Activated naive CD8-positive, alpha-beta T cell treated with anti-CD3 and anti-CD28 coated beads, Interleukin-2, amount 50 U/mL, for 24 hours (primary cell): ENCODE measurements around the gene PRELID1.
A peak's percentile ranks its signal among the peaks of the same experiment; 100 is the strongest.

Experiments used
- ATAC-seq: fragments of 150-1000 bp; cut with Tn5 transposase; one replicate; pipeline ENCODE4 v1.10.0; 2021
- DNase-seq: peaks from one replicate; pipeline ENCODE4 v3.0.0; 2021
- H3K27ac Mint-ChIP-seq: one replicate; pipeline ENCODE4 v1.8.0; 2021; ENCODE audit warnings: mild to moderate bottlenecking, mixed read lengths
- H3K27me3 Mint-ChIP-seq: one replicate; pipeline ENCODE4 v1.8.0; 2021; ENCODE audit warnings: mixed read lengths
- H3K36me3 Mint-ChIP-seq: one replicate; pipeline ENCODE4 v1.8.0; 2021; ENCODE audit warnings: low read depth, mixed read lengths
- H3K4me1 Mint-ChIP-seq: one replicate; pipeline ENCODE4 v1.8.0; 2021; ENCODE audit warnings: mixed read lengths
- H3K4me3 Mint-ChIP-seq: one replicate; pipeline ENCODE4 v1.8.0; 2021; ENCODE audit warnings: mild to moderate bottlenecking, moderate library complexity, mixed read lengths
- H3K9me3 Mint-ChIP-seq: one replicate; pipeline ENCODE4 v1.8.0; 2021; ENCODE audit warnings: mixed read lengths

Gene PRELID1

DNA sequence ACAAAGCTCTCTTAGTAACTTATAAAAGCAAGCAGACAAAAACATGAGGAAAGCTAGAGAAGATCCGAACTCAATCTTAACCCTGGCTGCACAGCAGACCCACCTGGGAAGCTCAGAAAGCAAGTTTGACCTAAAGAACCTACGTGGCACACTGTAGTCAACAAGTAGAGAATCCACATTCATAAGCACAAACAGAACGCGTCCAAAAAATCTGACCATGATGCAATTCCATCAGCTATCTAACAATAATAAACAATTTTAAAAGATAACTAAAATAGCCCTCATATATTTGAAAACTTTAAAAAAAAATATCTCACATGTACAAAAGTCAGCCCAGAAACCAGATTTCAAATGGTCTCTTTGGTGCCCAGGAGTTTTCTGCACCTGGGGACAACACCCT is 43.2 kb downstream of the PRELID1 start:
- no peak overlapping the region for H3K27ac Mint-ChIP-seq
- peaks cover 31% of the 10 kb centered on the region for H3K36me3 Mint-ChIP-seq
- DNase-seq, result no peak
- ATAC-seq, result no peak
- H3K4me1 Mint-ChIP-seq, result peaks cover 46% of the 10 kb centered on the region
- H3K4me3 Mint-ChIP-seq, result no peak overlapping the region
- no peaks in the 10 kb centered on the region for H3K9me3 Mint-ChIP-seq
- no peaks in the 10 kb centered on the region for H3K27me3 Mint-ChIP-seq

DNA sequence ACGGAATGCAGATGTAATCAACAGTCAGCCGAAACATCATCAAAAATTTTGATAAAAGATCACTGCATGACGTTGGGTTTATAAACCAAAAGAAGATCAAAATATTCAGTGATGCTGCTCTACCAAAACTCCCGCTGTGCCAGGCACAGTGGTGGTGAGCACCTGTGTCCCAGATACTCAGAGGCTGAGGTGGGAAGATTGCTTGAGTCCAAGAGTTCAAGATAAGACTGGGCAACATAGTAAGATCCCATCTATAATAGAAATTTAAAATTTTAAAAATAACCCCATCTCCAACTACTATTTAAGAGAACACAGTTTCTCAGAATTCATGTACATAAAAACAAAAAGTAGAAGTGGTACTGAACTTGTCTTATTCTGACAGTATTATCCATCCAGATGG is 44.1 kb downstream of the PRELID1 start:
- peaks cover 50% of the 10 kb centered on the region for H3K4me1 Mint-ChIP-seq
- peaks cover 30% of the 10 kb centered on the region for H3K36me3 Mint-ChIP-seq
- no peaks in the 10 kb centered on the region for H3K9me3 Mint-ChIP-seq
- H3K27me3 Mint-ChIP-seq, result no peaks in the 10 kb centered on the region
- ATAC-seq (no peak), DNase-seq (no peak)
- peak overlapping the region; percentile 49 for H3K27ac Mint-ChIP-seq
- H3K4me3 Mint-ChIP-seq, result no peak overlapping the region

DNA sequence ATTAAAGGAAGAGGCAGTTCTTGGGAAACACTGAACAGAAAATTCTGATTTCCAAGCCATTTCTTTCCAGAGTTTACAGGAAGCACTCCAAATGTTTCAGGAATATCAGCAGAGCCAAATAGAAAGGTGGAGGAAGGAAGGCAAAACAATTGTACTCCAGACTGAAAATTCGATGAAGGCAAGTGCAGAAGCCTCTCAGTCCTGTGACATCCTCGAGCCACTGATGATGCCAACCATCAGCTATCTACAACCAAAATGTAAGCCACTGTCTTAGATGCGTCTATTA is 45.7 kb downstream of the PRELID1 start:
- H3K4me1 Mint-ChIP-seq, result peaks cover 50% of the 10 kb centered on the region
- ATAC-seq (no peak), DNase-seq (no peak)
- H3K9me3 Mint-ChIP-seq, result no peaks in the 10 kb centered on the region
- no peaks in the 10 kb centered on the region for H3K27me3 Mint-ChIP-seq
- peak overlapping the region; percentile 98 for H3K4me3 Mint-ChIP-seq
- H3K27ac Mint-ChIP-seq, result peak overlapping the region; percentile 79
- peaks cover 25% of the 10 kb centered on the region for H3K36me3 Mint-ChIP-seq

DNA sequence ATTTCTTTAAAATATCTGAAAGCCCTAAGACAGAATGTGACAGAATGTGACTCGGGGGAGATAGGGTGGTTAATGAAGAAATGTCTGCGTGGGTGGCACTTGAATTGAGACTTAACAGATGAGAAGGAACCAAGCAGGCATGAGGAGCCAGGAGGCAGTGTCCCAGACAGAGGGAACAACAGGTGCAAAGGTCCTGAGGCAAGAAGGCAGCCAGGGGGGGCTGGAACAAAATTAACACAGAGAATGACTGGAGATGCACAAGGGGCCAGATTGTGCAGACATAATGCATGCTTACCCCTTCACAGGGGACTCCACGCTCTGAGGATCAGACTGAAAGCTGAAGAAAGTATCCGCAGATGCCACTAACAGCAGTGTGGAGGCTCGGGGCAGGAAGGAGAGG is 46.2 kb downstream of the PRELID1 start:
- no peaks in the 10 kb centered on the region for H3K9me3 Mint-ChIP-seq
- H3K27me3 Mint-ChIP-seq, result no peaks in the 10 kb centered on the region
- ATAC-seq (no peak), DNase-seq (no peak)
- peaks cover 24% of the 10 kb centered on the region for H3K36me3 Mint-ChIP-seq
- peak overlapping the region; percentile 98 for H3K4me3 Mint-ChIP-seq
- H3K4me1 Mint-ChIP-seq, result peaks cover 51% of the 10 kb centered on the region
- peak overlapping the region; percentile 79 for H3K27ac Mint-ChIP-seq

DNA sequence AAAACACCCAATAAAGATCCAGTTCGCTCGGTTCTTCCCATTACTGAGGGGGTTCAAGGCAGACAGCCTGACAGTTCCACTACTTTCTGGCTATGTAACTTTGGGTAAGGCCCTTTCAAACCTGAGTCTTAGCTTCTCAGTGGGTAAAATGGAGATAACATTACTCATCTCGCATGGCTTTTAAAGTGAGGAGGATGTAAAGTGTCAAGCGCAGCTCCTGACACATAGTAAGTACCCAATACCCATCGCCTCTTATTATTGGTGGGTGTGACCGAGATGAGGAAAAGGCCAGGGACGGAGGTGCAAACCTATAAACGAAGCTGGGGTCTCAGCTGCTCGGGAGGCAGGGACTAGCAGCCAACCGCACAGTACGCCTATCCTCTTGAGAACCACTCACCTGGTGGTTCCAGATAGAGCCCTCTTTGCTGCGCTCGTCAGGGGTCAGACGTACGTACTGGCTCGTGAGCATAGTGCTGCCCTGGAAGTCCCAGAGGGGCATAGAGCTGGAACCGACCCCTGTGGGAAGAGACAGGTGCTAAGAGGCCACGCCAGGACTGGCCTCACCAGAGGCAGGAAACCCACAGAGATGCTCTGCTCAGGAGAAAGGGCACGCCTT is 47.3 kb downstream of the PRELID1 start:
- Mint-ChIP-seq H3K36me3 (peaks cover 26% of the 10 kb centered on the region), H3K9me3 (peaks cover 6% of the 10 kb centered on the region), H3K27me3 (no peaks in the 10 kb centered on the region), H3K27ac (peak overlapping the region; percentile 99), H3K4me3 (peak overlapping the region; percentile 98), H3K4me1 (peaks cover 58% of the 10 kb centered on the region)
- peak; percentile 11 for ATAC-seq
- DNase-seq, result no peak

- Mint-ChIP-seq H3K4me1 (peaks cover 62% of the 10 kb centered on the region), H3K27ac (peak within 1 kb of the TSS; percentile 99), H3K27me3 (no peaks in the 10 kb centered on the region), H3K9me3 (peaks cover 7% of the 10 kb centered on the region), H3K36me3 (peaks cover 19% of the 10 kb centered on the region), H3K4me3 (peak within 1 kb of the TSS; percentile 98)
- DNase-seq (peak; percentile 88), ATAC-seq (peak; percentile 97)
Measured at GRCh38 chr5:177351392-177352329, 48.1 kb downstream of the PRELID1 start, which contains the start of gene LMAN2. LMAN2 (minus strand) TSS chr5:177351668; CDS start chr5:177351647, 21 bp downstream.

- Mint-ChIP-seq H3K27ac (no peak overlapping the region), H3K4me1 (peaks cover 60% of the 10 kb centered on the region), H3K36me3 (peaks cover 9% of the 10 kb centered on the region), H3K4me3 (no peak overlapping the region), H3K9me3 (peaks cover 7% of the 10 kb centered on the region), H3K27me3 (no peaks in the 10 kb centered on the region)
- DNase-seq (no peak), ATAC-seq (no peak)
Measured at GRCh38 chr5:177353093-177353492, 49.5 kb downstream of the PRELID1 start.

GRCh38 chr5:177354256-177354655 is 50.7 kb downstream of the PRELID1 start:
- Mint-ChIP-seq H3K4me1 (peaks cover 65% of the 10 kb centered on the region), H3K9me3 (peaks cover 7% of the 10 kb centered on the region), H3K27ac (no peak overlapping the region), H3K36me3 (peaks cover 6% of the 10 kb centered on the region), H3K4me3 (no peak overlapping the region), H3K27me3 (no peaks in the 10 kb centered on the region)
- DNase-seq, result no peak
- ATAC-seq, result no peak

DNA sequence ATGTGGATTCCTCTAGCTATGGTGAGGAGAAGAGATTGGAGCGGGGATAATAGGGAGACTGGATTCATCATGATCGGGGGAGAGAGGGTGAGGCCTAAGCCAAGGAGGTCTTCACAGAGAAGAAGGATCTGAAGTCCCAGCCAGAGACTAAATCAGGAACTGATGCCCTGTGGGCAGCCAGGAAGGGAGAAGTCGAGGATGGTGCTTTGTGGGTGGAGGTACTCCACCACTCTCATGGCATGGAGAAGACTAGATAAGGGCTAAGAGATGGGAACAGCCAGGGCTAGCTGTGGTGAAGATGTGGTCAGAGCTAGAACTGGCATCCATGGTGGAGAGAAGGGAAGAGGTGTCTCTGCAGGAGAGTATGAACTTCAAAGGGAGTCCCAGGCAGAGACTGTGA is 51.1 kb downstream of the PRELID1 start:
- Mint-ChIP-seq H3K4me3 (no peak overlapping the region), H3K36me3 (peaks cover 6% of the 10 kb centered on the region), H3K27ac (no peak overlapping the region), H3K4me1 (peaks cover 65% of the 10 kb centered on the region), H3K9me3 (peaks cover 7% of the 10 kb centered on the region), H3K27me3 (no peaks in the 10 kb centered on the region)
- DNase-seq, result no peak
- ATAC-seq, result no peak

GRCh38 chr5:177355162-177355867 is 51.7 kb downstream of the PRELID1 start:
- no peak for ATAC-seq
- H3K9me3 Mint-ChIP-seq, result peaks cover 7% of the 10 kb centered on the region
- no peak overlapping the region for H3K27ac Mint-ChIP-seq
- H3K4me1 Mint-ChIP-seq, result peaks cover 65% of the 10 kb centered on the region
- H3K27me3 Mint-ChIP-seq, result no peaks in the 10 kb centered on the region
- DNase-seq, result no peak
- no peak overlapping the region for H3K4me3 Mint-ChIP-seq
- peaks cover 6% of the 10 kb centered on the region for H3K36me3 Mint-ChIP-seq

DNA sequence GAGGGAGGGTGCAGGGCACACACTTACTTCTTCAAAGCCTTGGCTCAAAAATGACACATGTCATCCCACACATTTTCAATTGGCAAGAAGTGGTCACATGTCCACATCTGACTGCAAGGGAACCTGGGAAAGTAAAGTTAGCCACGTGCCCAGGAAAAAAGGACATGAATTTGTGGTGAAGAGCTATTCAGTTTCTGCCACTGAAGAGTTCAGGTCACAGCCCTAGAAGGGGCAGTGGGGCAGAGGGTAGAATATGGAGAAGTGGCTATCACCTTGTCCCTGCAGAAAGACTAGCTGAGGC is 52.2 kb downstream of the PRELID1 start:
- Mint-ChIP-seq H3K27ac (no peak overlapping the region), H3K4me3 (no peak overlapping the region)

More for the DNA sequence above, 52.2 kb downstream of the PRELID1 start:
- H3K4me1 Mint-ChIP-seq, result peaks cover 63% of the 10 kb centered on the region
- no peak for DNase-seq
- peaks cover 7% of the 10 kb centered on the region for H3K9me3 Mint-ChIP-seq
- peaks cover 6% of the 10 kb centered on the region for H3K36me3 Mint-ChIP-seq
- H3K27me3 Mint-ChIP-seq, result no peaks in the 10 kb centered on the region
- no peak for ATAC-seq
